ENCODE measurements around the gene IQUB.

DNA sequence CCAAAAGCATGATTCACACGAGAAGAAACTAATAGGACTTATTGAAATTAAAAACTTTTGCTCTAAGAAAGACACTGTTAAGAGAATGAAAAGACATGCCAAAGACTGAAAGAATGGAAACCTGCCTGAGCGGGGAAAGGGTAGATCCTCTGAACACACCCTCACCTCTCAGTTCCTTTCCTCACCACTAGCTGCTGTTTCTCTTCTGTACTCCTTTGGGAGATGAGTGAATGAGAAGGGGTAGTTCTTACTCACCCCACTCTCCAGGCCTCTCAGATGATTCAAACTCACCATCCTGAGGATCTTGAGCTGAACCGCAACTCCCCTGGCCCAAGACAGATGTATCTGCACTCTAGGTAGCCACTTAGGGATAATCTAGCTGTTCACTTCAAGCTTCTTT lies 41.9 kb downstream of the IQUB start:
- TF ChIP-seq, protein P1, sequence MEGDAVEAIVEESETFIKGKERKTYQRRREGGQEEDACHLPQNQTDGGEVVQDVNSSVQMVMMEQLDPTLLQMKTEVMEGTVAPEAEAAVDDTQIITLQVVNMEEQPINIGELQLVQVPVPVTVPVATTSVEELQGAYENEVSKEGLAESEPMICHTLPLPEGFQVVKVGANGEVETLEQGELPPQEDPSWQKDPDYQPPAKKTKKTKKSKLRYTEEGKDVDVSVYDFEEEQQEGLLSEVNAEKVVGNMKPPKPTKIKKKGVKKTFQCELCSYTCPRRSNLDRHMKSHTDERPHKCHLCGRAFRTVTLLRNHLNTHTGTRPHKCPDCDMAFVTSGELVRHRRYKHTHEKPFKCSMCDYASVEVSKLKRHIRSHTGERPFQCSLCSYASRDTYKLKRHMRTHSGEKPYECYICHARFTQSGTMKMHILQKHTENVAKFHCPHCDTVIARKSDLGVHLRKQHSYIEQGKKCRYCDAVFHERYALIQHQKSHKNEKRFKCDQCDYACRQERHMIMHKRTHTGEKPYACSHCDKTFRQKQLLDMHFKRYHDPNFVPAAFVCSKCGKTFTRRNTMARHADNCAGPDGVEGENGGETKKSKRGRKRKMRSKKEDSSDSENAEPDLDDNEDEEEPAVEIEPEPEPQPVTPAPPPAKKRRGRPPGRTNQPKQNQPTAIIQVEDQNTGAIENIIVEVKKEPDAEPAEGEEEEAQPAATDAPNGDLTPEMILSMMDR (IDR thresholded peaks at IDR 0.05), result no peak
- no peak for TF ChIP-seq ZFX (IDR thresholded peaks at IDR 0.05; ENCODE audit: borderline replicate concordance)

Data from 22Rv1 (cell line).